HG02610 (cell line): ENCODE data around the gene FRRS1.

ENCODE experiments used
- ATAC-seq: cut with Tn5 transposase; IDR thresholded peaks from one replicate; pipeline ENCODE4 v1.9.1; 2021; ENCODE audit warnings: mild to moderate bottlenecking, moderate library complexity; ENCODE audit not compliant: unreplicated experiment

The FRRS1 gene

GRCh38 chr1:99738858-99739465 lies 27.5 kb downstream of the FRRS1 start:
- no peak for ATAC-seq

DNA sequence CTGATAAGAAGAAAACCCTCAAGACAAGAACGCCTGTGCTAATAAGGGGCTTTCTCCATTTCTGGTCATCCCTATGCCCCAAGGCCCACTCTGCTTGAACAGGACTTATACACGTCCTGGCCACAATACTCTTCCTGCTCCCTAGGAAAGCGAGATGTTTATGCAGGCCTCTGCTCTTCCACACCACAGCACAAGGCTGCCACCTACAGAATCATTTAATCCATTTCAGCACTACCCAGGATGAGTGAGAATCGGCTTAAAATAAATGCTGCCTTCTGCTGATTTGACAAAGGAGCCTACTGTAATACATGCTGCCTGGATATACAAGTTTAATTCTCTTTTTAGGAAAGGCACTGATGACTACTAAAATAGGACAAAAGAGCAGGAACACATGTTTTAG lies 29.4 kb downstream of the FRRS1 start:
- no peak for ATAC-seq

DNA sequence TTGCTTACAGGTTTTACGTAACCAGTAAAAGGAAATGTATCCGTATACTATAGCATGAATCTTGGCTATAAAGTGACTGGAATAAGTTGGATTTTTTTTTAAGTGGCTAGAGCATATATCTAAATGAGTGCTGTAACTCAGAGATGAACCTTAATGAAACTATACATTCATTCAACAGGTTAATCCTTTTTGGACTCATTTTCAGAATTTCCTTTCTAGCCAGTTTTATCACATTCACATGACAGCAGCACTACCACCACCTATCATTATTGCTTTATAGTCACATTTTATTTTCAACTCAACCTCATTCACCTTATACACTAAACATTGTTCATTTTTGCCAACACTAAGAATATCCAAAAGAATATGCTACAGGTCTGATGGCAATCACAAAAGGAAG lies 30.6 kb downstream of the FRRS1 start:
- ATAC-seq: no peak

- peak; percentile 70 for ATAC-seq
Observed at GRCh38 chr1:99731384-99731783, 35.1 kb downstream of the FRRS1 start.

- ATAC-seq: no peak
Observed at GRCh38 chr1:99728494-99729235, 37.8 kb downstream of the FRRS1 start.

- ATAC-seq: no peak
Observed at GRCh38 chr1:99727575-99728185, 38.8 kb downstream of the FRRS1 start.

DNA sequence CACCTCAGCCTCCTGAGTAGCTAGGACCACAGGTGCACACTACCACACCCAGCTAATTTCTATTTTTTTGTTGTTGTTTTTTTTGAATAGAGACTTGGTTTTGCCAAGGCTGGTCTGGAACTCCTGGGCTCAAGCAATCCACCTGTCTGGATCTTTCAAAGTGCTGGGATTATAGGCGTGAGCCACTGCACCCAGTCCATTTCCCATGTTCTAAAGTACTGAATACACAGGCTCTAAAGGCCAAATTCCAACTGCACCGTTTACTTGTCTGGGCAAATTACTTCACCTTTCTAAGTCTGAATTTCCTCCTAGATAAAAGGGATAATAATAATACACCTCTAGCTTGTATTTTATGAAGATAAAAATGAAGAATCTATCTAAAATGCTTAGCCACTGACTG lies 39.6 kb downstream of the FRRS1 start:
- ATAC-seq: no peak

- ATAC-seq: no peak
Observed at GRCh38 chr1:99726407-99726806, 40.0 kb downstream of the FRRS1 start.

GRCh38 chr1:99725996-99726395 lies 40.4 kb downstream of the FRRS1 start:
- ATAC-seq: no peak

- no peak for ATAC-seq
Observed at GRCh38 chr1:99723251-99723650, 43.2 kb downstream of the FRRS1 start.

- ATAC-seq: no peak
Observed at GRCh38 chr1:99717005-99717404, 49.4 kb downstream of the FRRS1 start.

GRCh38 chr1:99713006-99713405 lies 53.4 kb downstream of the FRRS1 start:
- ATAC-seq: no peak

DNA sequence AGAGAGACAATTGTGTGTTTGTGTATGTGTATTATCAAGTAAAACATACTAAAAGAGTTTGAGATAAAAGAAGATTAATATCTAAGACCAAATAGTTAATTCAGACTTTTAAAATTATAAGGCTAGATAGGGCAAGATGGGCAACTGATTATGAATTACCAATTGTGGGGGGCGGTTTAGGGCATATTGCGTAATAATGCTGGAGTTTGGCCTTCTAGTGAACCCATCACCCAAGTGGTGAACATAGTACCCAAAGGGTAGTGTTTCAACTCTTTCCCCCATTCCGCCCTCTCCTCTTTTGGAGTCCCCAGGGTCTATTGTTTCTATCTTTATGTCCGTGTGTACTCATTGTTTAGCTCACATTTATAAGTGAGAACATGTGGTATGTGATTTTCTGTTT lies 55.4 kb downstream of the FRRS1 start:
- ATAC-seq: no peak

DNA sequence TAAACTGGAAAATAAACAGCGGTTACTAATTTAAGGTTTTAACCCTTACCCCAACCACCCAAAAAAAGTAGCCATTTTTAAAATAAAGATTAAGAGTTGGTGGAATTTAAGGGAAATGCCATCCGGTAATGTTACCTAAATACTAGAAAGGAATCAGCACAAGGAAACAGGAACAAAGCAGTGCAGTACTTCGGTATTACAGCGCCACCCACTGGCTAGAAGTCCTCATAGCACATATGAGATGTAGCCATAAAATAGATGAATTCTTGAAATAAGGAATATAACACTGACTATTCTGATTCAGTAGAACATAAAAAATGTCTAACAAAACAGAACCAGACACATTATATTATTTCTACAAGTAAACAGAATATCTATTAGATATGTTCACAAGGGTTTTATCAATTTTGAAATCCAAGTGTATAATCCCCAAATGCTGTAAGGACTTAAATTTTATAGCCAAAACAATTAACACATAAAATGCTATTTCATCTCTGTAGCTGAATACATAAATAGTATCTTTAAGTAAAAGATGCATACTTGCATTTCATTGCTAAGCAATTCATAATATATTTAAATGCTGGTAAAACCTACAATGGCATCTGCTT lies 58.8 kb downstream of the FRRS1 start:
- peak; percentile 80 for ATAC-seq

- ATAC-seq: no peak
Observed at GRCh38 chr1:99705385-99705784, 61.0 kb downstream of the FRRS1 start.

- no peak for ATAC-seq
Observed at GRCh38 chr1:99704356-99704816, 62.0 kb downstream of the FRRS1 start.

DNA sequence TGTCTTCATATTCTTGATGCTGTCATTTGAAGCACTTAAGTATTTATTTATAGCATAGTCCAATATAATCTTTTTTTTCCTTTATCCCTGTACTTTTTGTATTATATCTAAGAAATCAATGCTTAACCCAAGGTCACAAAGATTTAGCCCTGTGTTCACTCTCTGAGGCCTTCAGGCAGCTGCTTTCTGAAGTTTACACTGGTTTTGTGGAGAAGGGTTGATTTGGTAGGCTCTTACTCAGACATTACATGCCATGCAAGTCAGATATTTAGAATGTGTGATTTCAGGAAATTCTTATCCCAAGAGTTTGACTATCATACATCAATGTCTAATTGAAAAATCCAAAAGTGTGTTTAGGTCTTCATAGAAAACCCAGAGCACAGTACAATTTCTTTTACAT lies 64.2 kb downstream of the FRRS1 start:
- no peak for ATAC-seq

DNA sequence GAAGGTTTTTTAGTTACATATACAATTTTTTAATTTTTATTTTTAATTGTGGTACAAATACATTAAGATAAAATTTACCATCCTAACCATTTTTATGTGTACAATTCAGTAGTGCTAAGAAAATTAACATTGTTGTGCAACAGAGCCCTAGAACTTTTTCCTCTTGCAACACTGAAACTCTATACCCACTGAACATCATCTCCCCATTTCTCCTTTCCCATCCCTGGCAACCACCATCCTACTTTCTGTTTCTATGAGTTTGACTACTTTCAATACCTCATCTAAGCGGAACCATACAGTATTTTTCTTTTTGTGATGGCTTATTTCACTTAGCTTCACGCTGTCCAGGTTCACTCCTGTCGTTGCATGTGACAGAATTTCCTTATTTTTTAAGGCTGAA lies 66.4 kb downstream of the FRRS1 start:
- ATAC-seq: no peak

DNA sequence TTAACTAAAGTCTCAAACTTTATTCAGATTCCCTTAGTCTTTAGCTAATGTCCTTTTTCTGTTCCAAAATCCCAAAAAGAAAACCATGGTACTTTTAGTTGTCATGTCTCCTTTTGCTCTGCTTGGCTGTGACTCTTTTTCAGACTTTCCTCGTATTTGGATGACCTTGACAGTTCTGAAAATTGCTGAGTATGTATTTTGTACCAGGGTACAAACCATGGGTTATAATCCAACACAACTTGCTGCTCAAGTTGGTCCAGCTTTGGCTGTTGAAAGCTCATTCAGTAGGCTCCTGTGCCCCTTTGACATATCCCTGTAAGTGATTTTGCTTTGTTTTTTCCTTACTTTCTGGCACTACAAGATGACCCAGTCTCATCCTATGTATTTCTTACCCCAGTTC lies 68.9 kb downstream of the FRRS1 start:
- no peak for ATAC-seq

DNA sequence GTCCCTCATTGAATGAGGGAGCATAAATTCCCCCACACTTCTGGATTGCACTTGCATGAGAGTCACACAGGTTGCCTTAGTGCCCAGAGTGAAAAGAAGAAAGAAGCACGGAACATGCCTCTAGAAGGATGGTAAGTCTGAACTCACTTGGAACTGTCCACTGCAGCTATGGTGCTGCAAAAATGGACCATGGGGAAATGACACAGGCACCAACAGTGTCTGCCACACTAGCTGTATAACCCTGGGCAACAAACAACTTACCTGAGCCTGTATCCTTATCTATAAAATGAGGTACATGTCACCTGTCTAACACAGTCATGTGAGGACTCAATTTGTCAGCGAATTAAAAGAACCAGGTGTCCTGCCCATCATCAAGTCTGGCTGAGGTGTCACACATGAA lies 69.8 kb downstream of the FRRS1 start:
- no peak for ATAC-seq

DNA sequence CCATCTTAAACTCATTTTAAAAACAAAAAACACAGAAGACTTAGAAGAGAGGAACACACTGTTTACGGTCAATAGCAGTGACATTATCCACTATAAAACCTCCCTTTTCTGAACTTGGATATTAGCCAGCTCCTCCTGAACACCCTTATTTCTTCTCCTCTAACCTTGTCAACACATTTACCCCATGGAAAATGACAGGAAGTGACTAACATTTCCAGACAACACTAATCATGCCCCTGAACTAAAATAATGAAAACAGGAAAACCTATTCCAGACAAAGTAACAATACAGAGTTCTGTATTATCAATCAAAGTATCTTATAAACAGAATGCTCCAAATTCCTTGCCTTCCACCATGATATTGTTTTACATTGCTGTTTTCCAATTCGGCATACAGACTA lies 75.3 kb downstream of the FRRS1 start:
- ATAC-seq: no peak
